IMR-90 (cell line): ENCODE data around the gene MAP2. TPM values are rescaled to one million over a fixed set of nuclear protein-coding genes. Genes with fewer than 3 reads are reported as not detected.

Experiments
- ATAC-seq: fragments of 200-7000 bp; cut with Tn5 transposase; 2 replicates; pipeline ENCODE4 v1.9.1; 2020; ENCODE audit warnings: low read depth, mild to moderate bottlenecking, moderate library complexity
- BruUV-seq: library from RNA; stranded (reverse); fragments of 400-500 nt; replicated peaks from 2 replicates; lab custom pipeline; 2021; lab: Mats Ljungman, UMichigan
- CTCF ChIA-PET: fragments of 300-600 bp; formaldehyde crosslinking; extraction: SDS; loops from one replicate; lab custom pipeline; 2021; ENCODE audit warnings: antibody characterized with exemption; lab: Yijun Ruan, JAX
- POLR2A ChIA-PET: fragments of 300-600 bp; sonication (Branson Sonifier 250); formaldehyde crosslinking; loops from one replicate; lab custom pipeline; 2022; ENCODE audit warnings: antibody characterized with exemption; ENCODE audit not compliant: unreplicated experiment; lab: Charles Lee
- DNase-seq: peaks from one replicate; pipeline ENCODE4 v3.0.0; 2013
- H2AFZ ChIP-seq: replicated peaks from 2 replicates; pipeline ENCODE3; 2013; ENCODE audit warnings: low read length, mild to moderate bottlenecking; ENCODE audit not compliant: poor library complexity
- H2AK5ac ChIP-seq: 2 replicates; pipeline ENCODE4 v1.6.1; 2013; ENCODE audit warnings: low read depth, low read length, inconsistent platforms
- H2AK9ac ChIP-seq: replicated peaks from 2 replicates; pipeline ENCODE3; 2013; ENCODE audit warnings: mild to moderate bottlenecking, low read depth, low read length, moderate library complexity; ENCODE audit not compliant: poor library complexity
- H2BK120ac ChIP-seq: 2 replicates; pipeline ENCODE4 v1.6.1; 2013; ENCODE audit warnings: low read depth, low read length, inconsistent platforms
- H2BK15ac ChIP-seq: 3 replicates; pipeline ENCODE4 v1.6.1; 2013; ENCODE audit warnings: low read depth, low read length, inconsistent platforms
- H2BK20ac ChIP-seq: 2 replicates; pipeline ENCODE4 v1.6.1; 2013; ENCODE audit warnings: low read depth, mild to moderate bottlenecking, inconsistent platforms, low read length, moderate library complexity
- H2BK5ac ChIP-seq: 2 replicates; pipeline ENCODE4 v1.6.1; 2013; ENCODE audit warnings: mild to moderate bottlenecking, low read depth, low read length, inconsistent platforms; ENCODE audit not compliant: poor library complexity, severe bottlenecking
- H3K14ac ChIP-seq: replicated peaks from 2 replicates; pipeline ENCODE4 v1.6.1; 2013; ENCODE audit warnings: low read depth, low read length, inconsistent platforms
- H3K18ac ChIP-seq: 2 replicates; pipeline ENCODE4 v1.6.1; 2013; ENCODE audit warnings: low read depth, low read length, control low read depth
- H3K23ac ChIP-seq: 2 replicates; pipeline ENCODE4 v1.6.1; 2013; ENCODE audit warnings: low read depth, low read length, inconsistent platforms
- H3K27ac ChIP-seq: 2 replicates; pipeline ENCODE4 v1.5.1; 2013; ENCODE audit warnings: mild to moderate bottlenecking, control low read depth, low read length; ENCODE audit not compliant: insufficient read depth
- H3K27me3 ChIP-seq: 2 replicates; pipeline ENCODE4 v1.6.1; 2013; ENCODE audit warnings: low read length; ENCODE audit not compliant: control insufficient read depth, insufficient read depth
- H3K36me3 ChIP-seq: 2 replicates; pipeline ENCODE4 v1.6.1; 2013; ENCODE audit warnings: low read length, mixed read lengths; ENCODE audit not compliant: control insufficient read depth, insufficient read depth
- H3K4ac ChIP-seq: 2 replicates; pipeline ENCODE4 v1.6.1; 2013; ENCODE audit warnings: low read depth, low read length, inconsistent platforms
- H3K4me1 ChIP-seq: 2 replicates; pipeline ENCODE4 v1.6.1; 2013; ENCODE audit warnings: low read length, mixed read lengths; ENCODE audit not compliant: control insufficient read depth, insufficient read depth
- H3K4me2 ChIP-seq: 2 replicates; pipeline ENCODE4 v1.6.1; 2013; ENCODE audit warnings: low read depth, mild to moderate bottlenecking, control low read depth, low read length, moderate library complexity
- H3K4me3 ChIP-seq: 2 replicates; pipeline ENCODE4 v1.5.1; 2013; ENCODE audit warnings: low read depth, mild to moderate bottlenecking, control low read depth, low read length, moderate library complexity; ENCODE audit not compliant: insufficient read depth
- H3K56ac ChIP-seq: 2 replicates; pipeline ENCODE4 v1.6.1; 2013; ENCODE audit warnings: low read length, inconsistent platforms; ENCODE audit not compliant: insufficient read depth; ENCODE audit errors: extremely low read depth
- H3K79me1 ChIP-seq, 2 experiments: 2 replicates each; pipeline ENCODE4 v1.6.1; 2013; ENCODE audit warnings: low read length in 2 of 2, inconsistent platforms in 1 of 2, low read depth in 1 of 2
- H3K9ac ChIP-seq: 2 replicates; pipeline ENCODE4 v1.6.1; 2013; ENCODE audit warnings: low read depth, low read length, control low read depth
- H3K9me1 ChIP-seq: 2 replicates; pipeline ENCODE4 v1.6.1; 2013; ENCODE audit warnings: low read length, inconsistent platforms; ENCODE audit not compliant: insufficient read depth
- H3K9me3 ChIP-seq: 2 replicates; pipeline ENCODE4 v1.6.1; 2013; ENCODE audit warnings: low read length; ENCODE audit not compliant: control insufficient read depth, insufficient read depth
- H4K20me1 ChIP-seq: 2 replicates; pipeline ENCODE4 v1.6.1; 2013; ENCODE audit warnings: low read length, inconsistent platforms; ENCODE audit not compliant: insufficient read depth
- H4K5ac ChIP-seq: 2 replicates; pipeline ENCODE4 v1.6.1; 2013; ENCODE audit warnings: mild to moderate bottlenecking, low read depth, low read length, control low read depth
- H4K8ac ChIP-seq, 2 experiments: 2 replicates each; pipeline ENCODE4 v1.6.1; 2013; ENCODE audit warnings: low read depth in 2 of 2, low read length in 2 of 2, control low read depth in 1 of 2, inconsistent platforms in 1 of 2
- H4K91ac ChIP-seq: 2 replicates; pipeline ENCODE4 v1.6.1; 2013; ENCODE audit warnings: low read depth, low read length, inconsistent platforms; ENCODE audit not compliant: insufficient read depth
- BHLHE40 ChIP-seq: fragments of 150-350 bp; IDR thresholded peaks from 2 replicates; pipeline ENCODE4 v1.6.1; 2016; ENCODE audit warnings: mild to moderate bottlenecking, low read depth, low read length
- CEBPB ChIP-seq: IDR thresholded peaks from 2 replicates; pipeline ENCODE4 v1.6.1; 2012; ENCODE audit warnings: low read depth, low read length, improper control_type of control experiment
- CTCF ChIP-seq: conservative IDR thresholded peaks from 2 replicates; pipeline ENCODE4 v1.5.1; 2012; ENCODE audit warnings: mild to moderate bottlenecking, low read depth, low read length, improper control_type of control experiment
- ELK1 ChIP-seq: fragments of 150-350 bp; IDR thresholded peaks from 2 replicates; pipeline ENCODE4 v1.6.1; 2016; ENCODE audit warnings: low read depth, mild to moderate bottlenecking, low read length, moderate library complexity, borderline replicate concordance
- FOS ChIP-seq: fragments of 150-350 bp; IDR thresholded peaks from 2 replicates; pipeline ENCODE4 v1.6.1; 2016; ENCODE audit warnings: low read depth, low read length
- MAZ ChIP-seq: IDR thresholded peaks from 2 replicates; pipeline ENCODE4 v1.6.1; 2012; ENCODE audit warnings: low read depth, mild to moderate bottlenecking, low read length, improper control_type of control experiment, moderate library complexity, borderline replicate concordance
- MXI1 ChIP-seq: IDR thresholded peaks from 2 replicates; pipeline ENCODE4 v1.6.1; 2012; ENCODE audit warnings: low read depth, mild to moderate bottlenecking, low read length, moderate library complexity, borderline replicate concordance
- NFE2L2 ChIP-seq: fragments of 150-350 bp; IDR thresholded peaks from 2 replicates; pipeline ENCODE4 v1.6.1; 2016; ENCODE audit warnings: low read depth, mild to moderate bottlenecking, low read length
- POLR2A ChIP-seq: IDR thresholded peaks from 2 replicates; pipeline ENCODE4 v1.6.1; 2012; ENCODE audit warnings: mild to moderate bottlenecking, low read depth, low read length
- SMC3 ChIP-seq: fragments of 150-350 bp; IDR thresholded peaks from 2 replicates; pipeline ENCODE4 v1.6.1; 2016; ENCODE audit warnings: low read depth, mild to moderate bottlenecking, antibody characterized with exemption, low read length, moderate library complexity
- WGBS, 2 experiments: methylation state at CpG; one replicate each; pipeline versions ENCODE4 v1.1.5 to v1.1.7; 2013; ENCODE audit warnings: missing lambda C conversion rate in 2 of 2; ENCODE audit not compliant: insufficient read length in 1 of 2; ENCODE audit errors: extremely low coverage in 2 of 2; 5-methylcytosine and 5-hydroxymethylcytosine counted together
- dilution Hi-C: fragments of 300-500 bp; cut with HindIII; formaldehyde crosslinking; loops from one replicate; pipeline ENCODE4 v1.14.3; 2018; ENCODE audit warnings: low sequenced_read_pairs; ENCODE audit not compliant: unreplicated experiment
- in situ Hi-C: fragments of 300-500 bp; cut with MboI; formaldehyde crosslinking; loops from 3 replicates; pipeline ENCODE4 v1.14.3; 2019; ENCODE audit warnings: low sequenced_read_pairs, inconsistent platforms, mixed read lengths
- intact Hi-C: fragments of 100-400 bp; cut with micrococcal nuclease; formaldehyde crosslinking; loops from 2 replicates; pipeline ENCODE4 v1.10.0; 2022
- polyA plus RNA-seq, 3 experiments: library from polyadenylated mRNA; depleted of rRNA; stranded (reverse); fragments of >200 nt; gene quantifications; 2 replicates each; pipeline ENCODE4 v1.2.3, GENCODE V29; 2012; ENCODE audit warnings: low replicate concordance in 1 of 3
- total RNA-seq: library from RNA; depleted of rRNA; stranded (reverse); fragments of >200 nt; gene quantifications from 2 replicates; pipeline ENCODE4 v1.2.3, GENCODE V29; 2012

MAP2 gene
- total and polyA plus RNA-seq, 2 of the 4 experiments (the other 2 are of a cell fraction) = 0.29 to 0.36 TPM

GRCh38 chr2:209640358-209640757, 216.5 kb downstream of the MAP2 start:
- Histone ChIP-seq H4K8ac (no peak overlapping the region), H2AFZ (no peak overlapping the region), H3K18ac (no peak overlapping the region), H3K4me1 (no peaks in the 10 kb centered on the region), H4K5ac (no peak overlapping the region), H3K4me2 (no peak overlapping the region), H2AK9ac (no peak overlapping the region), H2BK120ac (no peak overlapping the region), H3K14ac (no peak overlapping the region), H2BK5ac (no peak overlapping the region), H2BK15ac (no peak overlapping the region), H3K27ac (no peak overlapping the region), H3K56ac (no peak overlapping the region), H3K4me3 (no peak overlapping the region), H3K27me3 (no peaks in the 10 kb centered on the region), H4K20me1 (no peaks in the 10 kb centered on the region), H2BK20ac (no peak overlapping the region), H2AK5ac (no peak overlapping the region), H3K23ac (no peak overlapping the region), H3K9me1 (no peaks in the 10 kb centered on the region), H3K9ac (no peak overlapping the region), H3K79me1 (no peaks in the 10 kb centered on the region), H4K91ac (no peak overlapping the region), H3K4ac (no peak overlapping the region), H3K36me3 (no peaks in the 10 kb centered on the region), H3K9me3 (no peaks in the 10 kb centered on the region)
- dilution Hi-C loops (no loop called here), in situ Hi-C loops (no loop called here), intact Hi-C loops (no loop called here)
- TF ChIP-seq CTCF (no peak), POLR2A (no peak), FOS (no peak), ELK1 (no peak), NFE2L2 (no peak), MXI1 (no peak), MAZ (no peak), CEBPB (no peak), SMC3 (no peak), BHLHE40 (no peak)
- WGBS, 2 experiments = no CpG with 5 or more reads among the region's 2 CpGs
- ChIA-PET POLR2A (no interaction called here), CTCF (interaction anchor here (0.6 to 0.7 kb wide), 2 partner anchors 15 to 39 kb away, joined by 3 read pairs; no protein-coding TSS in a partner anchor)
- no peak for DNase-seq
- ATAC-seq = no peak
- no TSS peak for BruUV-seq
